GM12878 (cell line): ENCODE data around the gene ADAMTS17. TPM values are rescaled to one million over a fixed set of nuclear protein-coding genes. Genes with fewer than 3 reads are reported as not detected.

Source experiments
- ATAC-seq: fragments of 200-7000 bp; cut with Tn5 transposase; 3 replicates; pipeline ENCODE4 v1.9.1; 2020; ENCODE audit warnings: mild to moderate bottlenecking, moderate library complexity
- BruUV-seq: library from RNA; stranded (reverse); fragments of 400-500 nt; replicated peaks from 2 replicates; lab custom pipeline; 2021; lab: Mats Ljungman, UMichigan
- CTCF ChIA-PET: fragments of 300-600 bp; sonication (Branson Sonifier 250); formaldehyde crosslinking; extraction: SDS; loops from one replicate; lab custom pipeline; 2021; ENCODE audit warnings: inconsistent platforms; lab: Yijun Ruan, JAX
- POLR2A ChIA-PET: fragments of 350-600 bp; formaldehyde crosslinking; extraction: SDS; loops from one replicate; lab custom pipeline; 2021; ENCODE audit warnings: inconsistent platforms; lab: Charles Lee
- RAD21 ChIA-PET: fragments of 300-600 bp; sonication (Branson Sonifier 250); formaldehyde crosslinking; loops from one replicate; lab custom pipeline; 2023; ENCODE audit warnings: antibody characterized with exemption; ENCODE audit not compliant: unreplicated experiment; lab: Charles Lee
- SMC1A ChIA-PET: fragments of 300-600 bp; sonication (Branson Sonifier 250); formaldehyde crosslinking; loops from one replicate; lab custom pipeline; 2023; ENCODE audit not compliant: unreplicated experiment, uncharacterized antibody; lab: Charles Lee
- DNase-seq: peaks from one replicate; pipeline ENCODE4 v3.0.0-alpha.2; 2011; ENCODE audit warnings: low read depth, low spot score
- FAIRE-seq: peaks from 3 replicates; lab custom pipeline; 2011; peaks lifted over from hg19 to GRCh38; lab: Jason Lieb, UNC
- H2AFZ ChIP-seq: 2 replicates; pipeline ENCODE4 v1.6.0; 2011; ENCODE audit warnings: low read depth, low read length, control low read depth; ENCODE audit not compliant: control insufficient read depth
- H3K27ac ChIP-seq: 2 replicates; pipeline ENCODE4 v1.5.1; 2011; ENCODE audit warnings: control low read depth; ENCODE audit not compliant: control insufficient read depth, insufficient read depth
- H3K27me3 ChIP-seq, 2 experiments: replicated peaks in 1 of 2; 2 replicates each; pipeline versions ENCODE4 v1.6.0 to v1.6.1; 2011; ENCODE audit warnings: low read length in 1 of 2; ENCODE audit not compliant: control insufficient read depth in 2 of 2, insufficient read depth in 2 of 2
- H3K36me3 ChIP-seq, 2 experiments: 2 replicates each; pipeline ENCODE4 v1.5.1; 2011; ENCODE audit warnings: low read length in 1 of 2; ENCODE audit not compliant: control insufficient read depth in 2 of 2, insufficient read depth in 2 of 2
- H3K4me1 ChIP-seq: 2 replicates; pipeline ENCODE4 v1.6.1; 2011; ENCODE audit warnings: mild to moderate bottlenecking, low read length, moderate library complexity, mixed read lengths; ENCODE audit not compliant: control insufficient read depth, insufficient read depth
- H3K4me2 ChIP-seq: 2 replicates; pipeline ENCODE4 v1.6.0; 2011; ENCODE audit warnings: control low read depth; ENCODE audit not compliant: control insufficient read depth, insufficient read depth
- H3K4me3 ChIP-seq: fragments of 200-600 bp; sonication (generic); 2 replicates; pipeline ENCODE4 v1.5.1; 2016
- H3K79me2 ChIP-seq: 2 replicates; pipeline ENCODE4 v1.6.0; 2011; ENCODE audit warnings: low read length; ENCODE audit not compliant: control insufficient read depth, insufficient read depth
- H3K9ac ChIP-seq: 2 replicates; pipeline ENCODE4 v1.8.0; 2011; ENCODE audit warnings: low read length, control low read depth, mixed read lengths; ENCODE audit not compliant: control insufficient read depth, insufficient read depth
- H3K9me3 ChIP-seq: replicated peaks from 3 replicates; pipeline ENCODE4 v1.5.1; 2011; ENCODE audit warnings: mild to moderate bottlenecking, low read length; ENCODE audit not compliant: control insufficient read depth, insufficient read depth
- H4K20me1 ChIP-seq: 2 replicates; pipeline ENCODE4 v1.6.0; 2011; ENCODE audit not compliant: control insufficient read depth, insufficient read depth
- ATF7 ChIP-seq: fragments of 450-650 bp; IDR thresholded peaks from 2 replicates; pipeline ENCODE4 v1.6.1; 2016; ENCODE audit warnings: low read depth, mild to moderate bottlenecking
- CBFB ChIP-seq: IDR thresholded peaks from 2 replicates; pipeline ENCODE4 v1.6.1; 2016; ENCODE audit warnings: antibody characterized with exemption, low read depth
- EGR1 ChIP-seq, 2 experiments: IDR thresholded peaks; 1 replicate in 1 of 2; 2 replicates in 1 of 2; pipeline ENCODE4 v1.6.1; 2011 to 2012; ENCODE audit warnings: low read depth in 2 of 2, low read length in 2 of 2, borderline replicate concordance in 1 of 2, mild to moderate bottlenecking in 1 of 2, moderate library complexity in 1 of 2
- HDGF ChIP-seq: fragments of 450-650 bp; IDR thresholded peaks from 2 replicates; pipeline ENCODE4 v1.6.1; 2016; ENCODE audit warnings: antibody characterized with exemption
- IRF3 ChIP-seq: fragments of 450-650 bp; IDR thresholded peaks from 2 replicates; pipeline ENCODE4 v1.6.1; 2014; ENCODE audit warnings: mild to moderate bottlenecking
- POLR2AphosphoS5 ChIP-seq: IDR thresholded peaks from 2 replicates; pipeline ENCODE4 v1.6.1; 2011; ENCODE audit warnings: mild to moderate bottlenecking, low read length, inconsistent platforms
- POU2F2 ChIP-seq: IDR thresholded peaks from 3 replicates; pipeline ENCODE4 v1.6.1; 2011; ENCODE audit warnings: low read depth, mild to moderate bottlenecking, low read length, borderline replicate concordance
- RAD51 ChIP-seq: fragments of 450-650 bp; IDR thresholded peaks from 2 replicates; pipeline ENCODE4 v1.6.1; 2016; ENCODE audit warnings: moderate library complexity, mild to moderate bottlenecking, inconsistent platforms
- RBBP5 ChIP-seq: fragments of 200-600 bp; sonication (generic); conservative IDR thresholded peaks from 2 replicates; pipeline ENCODE4 v1.6.1; 2016
- RFX5 ChIP-seq: IDR thresholded peaks from 2 replicates; pipeline ENCODE4 v1.6.1; 2011; ENCODE audit warnings: low read depth, low read length, improper control_type of control experiment
- SIX5 ChIP-seq: IDR thresholded peaks from 2 replicates; pipeline ENCODE4 v1.6.1; 2011; ENCODE audit warnings: mild to moderate bottlenecking, low read depth, low read length, moderate library complexity; ENCODE audit not compliant: severe bottlenecking
- SKIL ChIP-seq: fragments of 450-650 bp; IDR thresholded peaks from 2 replicates; pipeline ENCODE4 v1.6.1; 2017; ENCODE audit warnings: mild to moderate bottlenecking, low read depth, inconsistent platforms; ENCODE audit not compliant: poor library complexity, severe bottlenecking
- SMC3 ChIP-seq: IDR thresholded peaks from 2 replicates; pipeline ENCODE4 v1.6.1; 2011; ENCODE audit warnings: low read length, improper control_type of control experiment, borderline replicate concordance
- SP1 ChIP-seq: IDR thresholded peaks from one replicate; pipeline ENCODE4 v1.6.1; 2011; ENCODE audit warnings: low read depth, low read length
- STAT3 ChIP-seq: IDR thresholded peaks from 2 replicates; pipeline ENCODE4 v1.6.1; 2011; ENCODE audit warnings: low read depth, low read length, improper control_type of control experiment
- ZNF207 ChIP-seq: fragments of 450-650 bp; IDR thresholded peaks from 2 replicates; pipeline ENCODE4 v1.6.1; 2014; ENCODE audit warnings: antibody characterized with exemption, mild to moderate bottlenecking, borderline replicate concordance
- WGBS: methylation state at CpG from one replicate; pipeline ENCODE4 v1.1.6; 2016; ENCODE audit warnings: low lambda C conversion rate; ENCODE audit not compliant: insufficient replicate concordance, insufficient coverage; ENCODE audit errors: missing lambda C conversion rate; 5-methylcytosine and 5-hydroxymethylcytosine counted together
- in situ Hi-C: fragments of 300-500 bp; cut with MboI; formaldehyde crosslinking; loops from 9 replicates; pipeline ENCODE4 v1.14.3; 2018; ENCODE audit warnings: mixed read lengths
- intact Hi-C: fragments of 100-400 bp; cut with micrococcal nuclease; formaldehyde crosslinking; loops from one replicate; pipeline ENCODE4 v1.14.2; 2022; ENCODE audit not compliant: unreplicated experiment
- polyA plus RNA-seq, 11 experiments: library from polyadenylated mRNA; depleted of rRNA in 4 of 11; unstranded in 6 of 11; stranded (reverse) in 5 of 11; fragments of >200 nt; fragmentation: Nextera tagmentation in 4 of 11; fragmentation: Illumina TruSeq in 1 of 11; extraction: Ambion mirVana in 4 of 11; extraction: Trizol in 1 of 11; gene quantifications; 1 replicate in 1 of 11; 2 replicates in 10 of 11; pipeline versions ENCODE4 v1.2.1 to v1.2.3, GENCODE V29; 2011 to 2016; ENCODE audit warnings: inconsistent platforms in 2 of 11, missing spikeins in 2 of 11, low read depth in 1 of 11
- total RNA-seq, 4 experiments: library from RNA; depleted of rRNA in 3 of 4; stranded (reverse); fragments of >200 nt in 3 of 4; fragmentation: Illumina TruSeq in 1 of 4; extraction: Trizol in 1 of 4; gene quantifications; 2 replicates each; pipeline versions ENCODE4 v1.2.1 to v1.2.3, GENCODE V29; 2013 to 2021

ADAMTS17 gene
- total and polyA plus RNA-seq, 10 of the 15 experiments (the other 5 are each of a cell fraction or from before 2014, with no cell fraction given) = 0.04 to 0.50 (median 0.10) TPM; not detected in 4

DNA sequence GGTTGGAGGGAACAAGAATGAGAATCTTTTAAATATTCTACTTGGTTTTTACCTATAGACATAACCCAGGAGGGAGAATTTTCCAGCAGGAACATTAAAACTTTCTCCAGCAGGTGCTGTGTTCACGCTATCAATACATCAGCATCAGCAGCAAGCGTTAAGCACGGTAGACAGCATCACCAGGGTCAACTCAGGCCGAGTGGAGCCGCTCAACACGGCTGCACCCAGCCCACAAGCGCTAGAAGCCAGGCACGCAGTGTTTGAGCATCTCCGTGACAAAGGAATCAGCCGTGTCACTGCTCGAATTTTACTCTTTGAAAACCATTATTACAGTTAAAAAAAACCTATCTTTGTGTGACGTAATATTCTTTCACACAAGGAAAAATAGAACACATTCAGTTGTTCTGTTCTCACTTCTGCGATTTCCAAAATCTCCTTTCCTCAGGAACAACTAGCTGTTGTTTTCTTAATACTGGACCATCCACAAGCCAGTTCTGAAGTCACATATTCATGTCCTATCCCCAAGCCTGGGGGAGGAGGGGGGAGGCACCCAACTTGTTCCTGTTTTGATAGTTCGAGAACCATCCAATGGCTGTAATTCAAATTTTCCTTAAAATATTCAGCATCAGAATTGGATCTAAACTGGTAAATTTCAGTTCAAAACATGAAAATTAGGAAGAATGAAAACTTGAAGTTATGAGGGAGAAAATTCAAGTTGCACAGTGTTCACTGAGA lies 77.9 kb downstream of the ADAMTS17 start:
- ChIA-PET RAD21 (no interaction called here), POLR2A (interaction anchor here (0.6 kb wide), 1 partner anchor 670 kb away, joined by 14 read pairs; no protein-coding TSS in a partner anchor), CTCF (no interaction called here), SMC1A (interaction anchor here (0.6 kb wide), 1 partner anchor 333 kb away, joined by 3 read pairs; no protein-coding TSS in a partner anchor)
- TF ChIP-seq ZNF207 (no peak), SP1 (no peak), RFX5 (no peak), IRF3 (no peak), SMC3 (no peak), CBFB (no peak)
- ATAC-seq = no peak
- in situ Hi-C loops (no loop called here), intact Hi-C loops (no loop called here)
- no peak overlapping the region for H2AFZ ChIP-seq
- no peak overlapping the region for H3K4me3 ChIP-seq
- H3K4me1 ChIP-seq = no peaks in the 10 kb centered on the region
- no peaks in the 10 kb centered on the region for H4K20me1 ChIP-seq
- FAIRE-seq = no peak
- no peak overlapping the region for H3K27ac ChIP-seq
- whole genome bisulfite sequencing = 27% methylated on average over 14 of the region's 14 CpGs
- H3K4me2 ChIP-seq = no peak overlapping the region
- no peaks in the 10 kb centered on the region; a peak in 1 of 4 replicates for H3K27me3 ChIP-seq
- H3K9me3 ChIP-seq = no peaks in the 10 kb centered on the region
- H3K36me3 ChIP-seq = no peaks in the 10 kb centered on the region
- no peak overlapping the region for H3K9ac ChIP-seq
- no TSS peak for BruUV-seq
- DNase-seq = no peak
- no peaks in the 10 kb centered on the region for H3K79me2 ChIP-seq

GRCh38 chr15:100263031-100263430 lies 78.7 kb downstream of the ADAMTS17 start:
- DNase-seq (no peak), ATAC-seq (no peak), FAIRE-seq (no peak)
- ChIA-PET SMC1A (no interaction called here), POLR2A (interaction anchor here (0.6 kb wide), 1 partner anchor 671 kb away, joined by 14 read pairs; no protein-coding TSS in a partner anchor), RAD21 (no interaction called here), CTCF (no interaction called here)
- Histone ChIP-seq H3K36me3 (no peaks in the 10 kb centered on the region), H3K4me2 (no peak overlapping the region), H3K27ac (no peak overlapping the region), H3K9ac (no peak overlapping the region), H3K27me3 (no peaks in the 10 kb centered on the region; a peak in 1 of 4 replicates), H3K4me3 (no peak overlapping the region), H4K20me1 (no peaks in the 10 kb centered on the region), H2AFZ (no peak overlapping the region), H3K9me3 (no peaks in the 10 kb centered on the region), H3K79me2 (no peaks in the 10 kb centered on the region), H3K4me1 (no peaks in the 10 kb centered on the region)
- BruUV-seq = no TSS peak
- intact Hi-C loops = no loop called here
- in situ Hi-C loops = no loop called here
- no peak for TF ChIP-seq STAT3
- TF ChIP-seq POLR2AphosphoS5 = no peak
- TF ChIP-seq SIX5 = no peak
- TF ChIP-seq POU2F2 = no peak
- TF ChIP-seq ATF7 = no peak
- TF ChIP-seq RBBP5 = no peak
- TF ChIP-seq RAD51 = no peak
- TF ChIP-seq EGR1 (IDR thresholded peaks at IDR 0.05; ENCODE audit: borderline replicate concordance in 1 of 2, low read depth in 2 of 2, low read length in 2 of 2) = no peak
- TF ChIP-seq HDGF = no peak
- no peak for TF ChIP-seq SKIL
- 36% methylated on average over 5 of the region's 5 CpGs for WGBS
